H1 (cell line): ENCODE results near the gene TMEM236. TPM values are rescaled to one million over a fixed set of nuclear protein-coding genes. Genes with fewer than 3 reads are reported as not detected.

Experiments used
- CHD1 ChIP-seq: IDR thresholded peaks from 2 replicates; pipeline ENCODE4 v1.6.1; 2012; ENCODE audit warnings: low read depth, low read length, improper control_type of control experiment
- KDM5A ChIP-seq: fragments of 200-600 bp; IDR thresholded peaks from 2 replicates; pipeline ENCODE4 v1.7.1; 2012; ENCODE audit warnings: mild to moderate bottlenecking, low read length, inconsistent platforms, mixed read lengths
- MAFK ChIP-seq: IDR thresholded peaks from 2 replicates; pipeline ENCODE4 v1.6.1; 2012; ENCODE audit warnings: low read depth, mild to moderate bottlenecking, improper control_type of control experiment, low read length
- RXRA ChIP-seq: IDR thresholded peaks from 2 replicates; pipeline ENCODE4 v1.6.1; 2011; ENCODE audit warnings: low read depth, mild to moderate bottlenecking, low read length, moderate library complexity; ENCODE audit not compliant: insufficient read depth
- polyA plus RNA-seq, 7 experiments: library from polyadenylated mRNA; depleted of rRNA in 3 of 7; stranded (reverse) in 5 of 7; unstranded in 2 of 7; fragments of >200 nt in 5 of 7; fragments of 200-250 nt in 2 of 7; gene quantifications; 1 replicate in 5 of 7; 2 replicates in 1 of 7; 4 replicates in 1 of 7; pipeline versions ENCODE4 v1.2.1 to v1.2.3, GENCODE V29; 2011 to 2013; ENCODE audit warnings: missing spikeins in 2 of 7, mixed read lengths in 2 of 7
- total RNA-seq: library from RNA; stranded (reverse); fragmentation: NEBNext Ultra II Directional; extraction: Animal tissue kit (Norgen Biotek cat#: 25700); gene quantifications from 2 replicates; pipeline ENCODE4 v1.2.1, GENCODE V29; 2021

Gene TMEM236
- total and polyA plus RNA-seq, 2 of the 8 experiments (the other 6 are each of a cell fraction or from before 2014, with no cell fraction given) = 0.02 to 0.07 TPM

- TF ChIP-seq KDM5A (no peak), RXRA (no peak), CHD1 (no peak), MAFK (no peak)
Measured at GRCh38 chr10:17747883-17748550, 4.0 kb upstream of the TMEM236 start (continued).
